Progenitor cell of endocrine pancreas (in vitro differentiated cells): Measurements from ENCODE around the gene C4B. TPM values are rescaled to one million over a fixed set of nuclear protein-coding genes. Genes with fewer than 3 reads are reported as not detected.
A peak's percentile ranks its signal among the peaks of the same experiment; 100 is the strongest.
"Not testable (repeated sequence)": the region's sequence is repeated elsewhere in the genome, so short reads cannot be mapped to it uniquely, and the experiment has no call there.

Experiments used
- DNase-seq: peaks from one replicate; pipeline ENCODE4 v3.0.0; 2021; ENCODE audit warnings: low spot score; ENCODE audit not compliant: unreplicated experiment
- H3K27ac Mint-ChIP-seq: 2 replicates; pipeline ENCODE4 v1.8.0; 2021; ENCODE audit warnings: mild to moderate bottlenecking, moderate library complexity, mixed read lengths
- H3K27me3 Mint-ChIP-seq: 2 replicates; pipeline ENCODE4 v1.8.0; 2021; ENCODE audit warnings: mixed read lengths
- H3K36me3 Mint-ChIP-seq: 2 replicates; pipeline ENCODE4 v1.8.0; 2022; ENCODE audit warnings: mixed read lengths; ENCODE audit not compliant: insufficient read depth
- H3K4me1 Mint-ChIP-seq: 2 replicates; pipeline ENCODE4 v1.8.0; 2021; ENCODE audit warnings: low read depth, mixed read lengths
- H3K4me3 Mint-ChIP-seq: 2 replicates; pipeline ENCODE4 v1.8.0; 2021; ENCODE audit warnings: low read depth, mild to moderate bottlenecking, moderate library complexity, mixed read lengths
- H3K9me3 Mint-ChIP-seq: 2 replicates; pipeline ENCODE4 v1.8.0; 2021; ENCODE audit warnings: low read depth, mixed read lengths
- CTCF ChIP-seq: fragments of 200-600 bp; sonication (generic); IDR thresholded peaks from one replicate; pipeline ENCODE4 v1.5.0; 2021; ENCODE audit warnings: antibody characterized with exemption, mild to moderate bottlenecking; ENCODE audit not compliant: unreplicated experiment
- long read RNA-seq: library from polyadenylated mRNA; unstranded; transcript quantifications from one replicate; pipeline ENCODE4 v2.0.0, GENCODE V29; 2020
- total RNA-seq: library from RNA; stranded (reverse); gene quantifications from 2 replicates; pipeline ENCODE4 v1.2.1, GENCODE V29; 2021

The C4B gene
- 6.6 and 8.4 TPM in 2 replicates for total RNA-seq
- long read RNA-seq: 0 reads

GRCh38 chr6:32014547-32014946 lies at the start of gene C4B:
Gene C4B (plus strand): TSS chr6:32014795. CDS start chr6:32014846, 51 bp downstream.
- not testable (repeated sequence) for DNase-seq, H3K27me3 Mint-ChIP-seq

GRCh38 chr6:31965700-31966099 lies 48.9 kb upstream of the C4B start:
- no peaks in the 10 kb centered on the region for H3K27me3 Mint-ChIP-seq
- TF ChIP-seq CTCF: no peak
- DNase-seq: no peak
- H3K4me3 Mint-ChIP-seq: no peak overlapping the region
- no peaks in the 10 kb centered on the region for H3K4me1 Mint-ChIP-seq
- H3K27ac Mint-ChIP-seq: no peak overlapping the region
- peaks cover 15% of the 10 kb centered on the region for H3K36me3 Mint-ChIP-seq
- H3K9me3 Mint-ChIP-seq: no peaks in the 10 kb centered on the region

More at GRCh38 chr6:32014547-32014946, at the start of gene C4B:
- H3K4me1 Mint-ChIP-seq, H3K36me3 Mint-ChIP-seq, H3K4me3 Mint-ChIP-seq, H3K9me3 Mint-ChIP-seq, H3K27ac Mint-ChIP-seq: not testable (repeated sequence)

- Mint-ChIP-seq H3K27ac (no peak overlapping the region), H3K9me3 (no peaks in the 10 kb centered on the region), H3K36me3 (peaks cover 13% of the 10 kb centered on the region), H3K4me1 (no peaks in the 10 kb centered on the region), H3K27me3 (no peaks in the 10 kb centered on the region), H3K4me3 (no peak overlapping the region)
- TF ChIP-seq CTCF: no peak
- DNase-seq: no peak
Measured at GRCh38 chr6:31966506-31966905, 48.1 kb upstream of the C4B start.

GRCh38 chr6:31966997-31967925 lies 47.3 kb upstream of the C4B start:
- H3K36me3 Mint-ChIP-seq: peaks cover 8% of the 10 kb centered on the region
- no peak for TF ChIP-seq CTCF
- H3K27ac Mint-ChIP-seq: peak overlapping the region; percentile 50
- H3K27me3 Mint-ChIP-seq: no peaks in the 10 kb centered on the region
- H3K4me1 Mint-ChIP-seq: peaks cover 2% of the 10 kb centered on the region
- H3K9me3 Mint-ChIP-seq: no peaks in the 10 kb centered on the region
- no peak overlapping the region for H3K4me3 Mint-ChIP-seq
- no peak for DNase-seq

- peaks cover 7% of the 10 kb centered on the region for H3K4me1 Mint-ChIP-seq
- no peaks in the 10 kb centered on the region for H3K9me3 Mint-ChIP-seq
- H3K27me3 Mint-ChIP-seq: no peaks in the 10 kb centered on the region
- peaks cover 11% of the 10 kb centered on the region for H3K36me3 Mint-ChIP-seq
- no peak overlapping the region for H3K27ac Mint-ChIP-seq
- TF ChIP-seq CTCF: no peak
- no peak overlapping the region for H3K4me3 Mint-ChIP-seq
- no peak for DNase-seq
Measured at GRCh38 chr6:31967926-31968320, 46.7 kb upstream of the C4B start.

GRCh38 chr6:31968326-31968725 lies 46.3 kb upstream of the C4B start:
- no peak for DNase-seq
- TF ChIP-seq CTCF: no peak
- H3K9me3 Mint-ChIP-seq: no peaks in the 10 kb centered on the region
- no peaks in the 10 kb centered on the region for H3K27me3 Mint-ChIP-seq
- H3K27ac Mint-ChIP-seq: no peak overlapping the region
- peaks cover 11% of the 10 kb centered on the region for H3K4me1 Mint-ChIP-seq
- H3K4me3 Mint-ChIP-seq: no peak overlapping the region
- peaks cover 12% of the 10 kb centered on the region for H3K36me3 Mint-ChIP-seq
